HG03045 (cell line): ENCODE measurements around the gene JADE2.
A peak's percentile ranks its signal among the peaks of the same experiment; 100 is the strongest.

Source experiments
- ATAC-seq: cut with Tn5 transposase; IDR thresholded peaks from one replicate; pipeline ENCODE4 v1.9.1; 2021; ENCODE audit warnings: mild to moderate bottlenecking, moderate library complexity; ENCODE audit not compliant: unreplicated experiment

The JADE2 gene

DNA sequence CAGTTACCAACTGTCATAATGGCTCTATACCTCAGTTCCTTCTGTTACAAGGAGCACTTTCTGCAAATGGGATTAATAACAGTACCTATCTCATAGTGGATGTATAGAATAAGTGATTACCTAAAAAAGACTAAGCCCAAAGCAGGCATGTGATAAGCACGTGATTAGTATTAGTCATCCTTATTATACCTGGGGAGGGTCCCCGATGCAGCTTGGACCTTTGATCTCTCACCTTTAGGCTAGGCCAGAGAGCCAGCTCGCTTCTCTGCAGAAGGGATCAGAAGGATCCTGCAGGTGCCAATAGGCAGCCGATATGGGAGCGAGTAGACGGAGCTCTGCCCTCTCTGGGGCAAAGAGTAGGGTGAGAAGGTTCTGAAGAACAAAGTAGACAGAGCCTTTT is 4.0 kb downstream of the JADE2 start:
- no peak for ATAC-seq

DNA sequence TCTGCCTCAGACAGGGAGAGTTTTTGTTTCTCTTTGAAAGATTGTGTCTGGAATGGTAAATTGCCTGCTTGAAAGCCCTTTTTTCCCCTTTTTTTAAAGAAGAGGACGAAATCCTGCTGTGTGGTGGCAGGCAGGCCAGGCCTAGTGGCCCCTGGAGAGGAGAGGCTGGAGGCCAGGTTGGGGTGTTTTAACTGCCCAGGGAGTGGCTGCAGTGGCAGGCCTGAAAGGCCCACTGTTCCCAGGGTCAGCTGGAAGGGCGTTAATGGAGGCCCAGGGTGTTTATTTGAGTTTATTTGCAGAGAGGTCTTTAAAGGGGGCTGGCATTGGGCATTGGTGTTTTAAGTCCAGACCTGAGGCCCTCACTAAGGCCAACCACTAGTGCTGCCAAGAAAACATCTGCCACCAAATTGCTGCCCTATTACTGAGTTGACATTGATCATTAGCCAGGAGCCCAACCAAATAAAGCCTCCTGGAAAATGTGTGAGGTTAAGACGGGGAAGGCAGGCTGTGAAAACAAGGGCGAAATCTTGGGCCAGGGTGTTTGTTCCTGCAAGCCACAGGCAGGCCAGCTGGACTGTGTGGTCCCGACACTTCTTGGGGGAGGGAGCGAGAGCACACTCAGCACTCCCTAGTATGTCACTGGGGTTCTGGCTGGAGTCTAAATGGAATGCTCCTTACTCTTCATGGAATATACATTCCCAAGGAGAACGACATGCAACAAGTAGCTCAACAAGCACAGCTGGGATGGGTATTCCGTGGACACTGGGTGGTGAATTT is 5.0 kb downstream of the JADE2 start:
- no peak for ATAC-seq

- no peak for ATAC-seq
Measured at GRCh38 chr5:134533115-134533815, 7.8 kb downstream of the JADE2 start.

GRCh38 chr5:134534058-134534725 is 8.7 kb downstream of the JADE2 start:
- no peak for ATAC-seq

- no peak for ATAC-seq
Measured at GRCh38 chr5:134534726-134535110, 9.2 kb downstream of the JADE2 start.

DNA sequence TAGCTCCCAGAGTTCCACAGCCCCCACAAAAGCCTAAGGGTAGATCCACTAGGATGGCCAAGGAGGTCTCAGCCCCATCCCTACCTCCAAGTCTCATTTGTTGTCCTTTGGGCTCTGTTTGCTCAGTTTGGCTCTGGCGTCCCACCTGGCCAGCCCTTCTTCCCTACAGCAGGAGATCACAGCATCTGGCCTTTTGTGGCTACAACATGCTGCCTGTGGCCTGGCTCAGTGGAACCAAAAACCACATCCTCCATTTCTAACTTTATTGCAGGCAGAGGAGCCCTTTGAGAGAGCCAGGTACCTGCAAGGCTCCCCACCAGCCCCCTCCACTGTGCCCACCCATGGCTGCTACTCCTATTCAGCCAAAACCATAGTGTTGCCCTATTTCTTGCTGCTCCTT is 11.4 kb downstream of the JADE2 start:
- ATAC-seq = no peak

DNA sequence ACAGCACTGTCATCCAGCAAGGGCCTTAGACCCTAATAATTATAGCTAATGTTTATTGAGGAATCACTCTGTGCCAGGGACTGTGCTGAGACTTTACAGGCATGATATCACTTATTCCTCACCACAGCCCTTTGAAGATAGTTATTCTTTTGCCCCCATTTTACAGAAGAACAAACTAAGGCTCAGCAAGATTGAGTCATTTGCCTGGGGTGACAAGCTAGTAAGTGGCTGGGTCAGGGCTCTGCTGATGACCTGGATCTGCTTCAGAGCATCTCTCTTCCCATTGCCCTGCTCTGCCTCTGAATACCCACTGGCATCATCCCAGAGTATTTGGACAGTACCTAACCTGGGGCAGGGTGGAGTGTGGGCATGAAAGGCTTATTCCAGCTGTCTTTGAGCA is 11.8 kb downstream of the JADE2 start:
- no peak for ATAC-seq

DNA sequence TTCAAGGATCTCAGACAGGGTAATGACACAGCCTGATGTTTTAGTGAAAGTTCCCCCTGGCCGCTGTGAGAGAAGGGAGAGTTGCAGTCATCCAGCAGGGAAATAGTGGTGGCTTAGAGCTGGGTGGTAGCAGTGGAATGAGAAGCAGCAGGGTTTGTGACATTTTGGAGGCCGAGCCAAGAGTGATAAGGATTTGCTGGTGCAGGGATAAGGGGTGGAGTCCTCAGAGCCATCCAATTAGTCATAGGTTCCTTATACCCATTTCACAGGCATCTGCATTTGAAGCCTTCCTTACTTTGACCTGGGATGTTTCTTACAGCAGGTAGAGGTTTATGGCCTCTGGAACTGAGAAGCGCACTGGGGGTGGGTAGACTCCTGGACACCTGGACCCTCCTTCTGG is 12.8 kb downstream of the JADE2 start:
- ATAC-seq = no peak

DNA sequence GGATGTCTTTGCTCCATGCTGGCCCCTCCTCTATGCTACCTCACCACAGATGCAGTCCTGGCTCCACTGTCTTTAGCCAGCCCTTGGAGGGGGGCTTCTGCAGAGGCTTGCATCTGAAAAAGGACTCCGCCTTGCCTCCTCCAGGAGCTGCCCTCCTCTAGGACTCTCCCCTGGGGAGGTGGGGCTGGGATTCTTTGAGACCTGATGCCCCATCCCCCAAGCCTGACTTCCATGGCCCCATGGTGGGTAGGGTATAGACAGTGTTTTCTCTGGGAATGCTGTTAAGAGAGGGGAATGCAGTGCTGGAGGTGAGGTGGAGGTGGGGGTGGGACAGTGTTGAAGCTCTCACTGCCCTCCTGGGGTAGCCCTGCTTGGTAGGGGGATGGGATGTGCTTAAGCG is 14.3 kb downstream of the JADE2 start:
- no peak for ATAC-seq

DNA sequence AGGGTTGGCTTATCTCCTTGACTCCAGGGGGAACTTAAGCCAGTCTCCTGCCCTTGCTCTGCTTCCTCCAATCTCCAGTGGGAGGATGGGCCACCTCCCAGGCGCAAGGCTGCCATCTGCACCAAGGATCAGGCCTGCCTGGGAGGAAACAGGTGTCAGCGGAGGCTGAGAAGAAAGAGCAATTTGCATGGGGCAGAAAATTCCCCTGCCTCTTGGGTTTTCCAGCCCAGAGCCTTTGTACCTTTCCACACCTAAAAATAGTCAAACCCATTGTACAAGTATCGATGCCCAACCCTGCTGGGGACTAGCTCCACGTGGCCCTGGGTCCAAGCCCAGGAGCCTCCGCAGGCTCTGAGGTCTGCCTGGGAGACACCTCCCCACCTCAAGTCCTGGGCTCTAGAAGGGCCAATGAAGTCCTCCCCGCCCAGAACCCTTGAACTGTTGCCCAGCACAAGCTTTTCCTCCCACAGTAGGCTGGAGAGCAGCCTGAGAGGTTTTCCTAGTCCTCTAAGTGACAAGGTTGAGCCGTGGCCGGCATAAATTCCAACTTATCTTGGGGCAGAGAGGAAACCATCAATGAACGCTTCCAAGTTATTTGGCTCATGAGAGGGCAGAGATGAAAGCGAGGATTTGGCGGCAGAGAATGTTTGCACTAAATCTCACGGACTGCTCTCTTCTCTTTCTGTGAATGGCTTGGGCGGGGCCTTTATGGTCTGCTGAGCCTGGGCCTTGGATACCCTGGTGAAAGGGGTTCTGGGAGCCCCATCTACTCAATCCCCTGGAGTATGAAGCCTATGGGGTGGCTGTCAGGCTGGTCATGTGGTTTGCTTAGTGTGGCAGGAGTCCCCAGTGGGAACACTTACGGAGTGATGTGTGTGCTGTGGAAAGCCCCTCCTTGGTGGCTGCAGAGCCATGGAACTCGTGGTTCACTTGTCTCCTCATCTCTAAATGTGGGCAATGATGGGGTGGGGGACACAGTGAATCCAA is 15.6 kb downstream of the JADE2 start:
- ATAC-seq = peak; percentile 29

DNA sequence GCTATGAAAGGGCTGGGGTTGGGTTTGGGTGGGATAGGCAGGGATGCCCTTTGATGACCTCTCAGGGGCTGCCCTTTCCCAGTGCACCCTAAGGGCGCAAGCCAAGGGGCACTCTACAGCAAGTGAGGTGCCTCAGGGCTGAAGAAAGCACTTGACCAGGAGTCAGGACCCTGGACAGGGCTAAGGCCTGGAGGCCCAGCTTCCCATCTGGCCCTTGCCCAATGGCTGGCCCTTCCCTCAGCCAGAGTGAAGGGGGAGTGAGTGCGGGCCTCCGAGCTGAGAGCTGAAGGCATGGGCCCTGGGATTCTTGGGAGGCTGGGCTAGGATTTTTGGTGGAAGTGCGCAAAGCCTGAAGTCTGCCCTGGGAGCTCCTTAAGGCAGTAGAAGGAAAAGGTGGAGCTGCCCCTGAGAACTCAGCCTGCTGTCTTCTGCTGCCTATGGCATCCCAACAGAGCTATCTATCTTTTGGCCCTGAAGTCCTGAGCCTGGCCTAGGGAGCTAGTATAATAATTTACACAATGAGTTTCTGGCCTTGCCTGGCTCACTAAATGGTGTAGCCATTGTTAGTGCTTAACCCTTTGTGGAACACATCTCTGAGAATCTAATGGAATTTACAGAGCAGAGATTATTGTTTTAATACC is 16.4 kb downstream of the JADE2 start:
- ATAC-seq = no peak

DNA sequence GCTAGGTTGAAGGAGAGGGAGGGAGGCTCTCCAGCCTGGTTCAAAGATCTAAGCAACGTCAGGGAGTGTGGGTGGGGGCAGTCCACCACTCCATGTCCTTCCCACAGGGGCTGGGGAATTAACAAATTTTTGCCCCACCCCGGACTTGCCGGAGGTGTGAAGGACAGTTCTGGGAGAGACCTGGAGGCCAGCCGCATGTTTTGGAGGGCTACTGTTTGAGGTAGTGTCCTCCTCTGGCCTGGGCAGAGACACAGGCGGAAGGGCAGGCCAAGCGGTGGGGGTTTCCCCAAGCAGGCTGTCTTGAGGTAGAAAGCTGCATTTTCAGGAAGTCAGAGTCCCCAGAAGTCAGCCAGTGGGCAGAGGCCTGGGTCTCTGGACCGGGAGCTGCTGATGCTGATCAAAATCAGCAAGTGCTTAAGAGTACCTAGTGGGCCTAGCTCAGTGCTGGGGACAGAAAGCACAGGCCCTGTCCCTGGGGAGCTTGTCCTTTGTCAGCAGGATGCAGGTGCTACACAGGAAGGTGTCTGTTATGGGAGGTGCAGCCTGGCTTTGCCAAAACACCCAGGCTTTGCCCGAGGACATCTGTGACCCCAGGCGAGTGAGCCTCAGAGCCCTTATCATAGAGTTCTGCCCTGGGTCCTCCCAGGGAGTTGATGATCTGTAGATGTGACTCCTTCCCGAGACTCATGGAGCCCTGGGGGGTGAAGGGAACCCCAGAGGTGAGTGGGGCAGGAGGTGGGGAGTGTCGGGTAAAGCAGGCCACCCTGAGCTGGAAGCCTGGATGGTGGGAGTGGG is 18.5 kb downstream of the JADE2 start:
- ATAC-seq = peak; percentile 50

DNA sequence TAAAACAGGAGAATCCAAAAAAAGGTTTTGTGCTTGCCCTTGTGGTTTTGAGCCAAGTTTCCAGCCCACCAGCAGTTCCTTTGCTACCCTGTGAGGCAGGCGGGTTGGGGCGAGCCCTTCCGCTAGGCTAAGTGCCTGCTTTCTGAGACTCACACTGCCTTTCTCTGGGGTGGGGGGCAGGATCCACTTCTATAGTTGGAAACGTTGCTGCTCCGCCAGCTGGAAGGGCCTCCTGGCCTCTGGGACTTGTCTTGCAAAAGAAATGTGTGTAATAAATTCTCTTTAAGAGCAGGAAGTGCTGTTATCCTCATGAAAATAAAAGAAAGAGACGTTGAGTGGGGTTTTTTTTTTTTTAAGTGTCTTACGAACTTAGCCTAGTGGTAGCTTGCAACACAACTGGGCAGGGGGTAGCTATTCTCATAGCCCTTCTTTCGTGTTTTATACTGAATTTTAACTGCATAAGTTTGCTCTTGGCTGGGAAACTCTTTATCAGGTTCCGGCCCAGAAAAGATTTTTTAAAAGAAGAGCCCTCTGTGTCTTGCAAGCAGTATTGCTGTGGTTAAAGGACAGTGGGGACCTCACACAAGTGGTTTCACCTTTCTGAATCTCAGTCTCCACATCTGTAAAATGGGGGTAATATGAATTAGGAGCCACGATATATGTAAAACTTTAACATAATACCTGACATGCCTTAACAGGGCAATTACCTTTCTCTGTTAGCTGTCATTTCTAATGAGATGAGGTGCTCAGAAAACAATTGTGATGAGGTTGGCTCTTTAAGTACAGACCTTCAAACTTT is 19.8 kb downstream of the JADE2 start:
- ATAC-seq = no peak

DNA sequence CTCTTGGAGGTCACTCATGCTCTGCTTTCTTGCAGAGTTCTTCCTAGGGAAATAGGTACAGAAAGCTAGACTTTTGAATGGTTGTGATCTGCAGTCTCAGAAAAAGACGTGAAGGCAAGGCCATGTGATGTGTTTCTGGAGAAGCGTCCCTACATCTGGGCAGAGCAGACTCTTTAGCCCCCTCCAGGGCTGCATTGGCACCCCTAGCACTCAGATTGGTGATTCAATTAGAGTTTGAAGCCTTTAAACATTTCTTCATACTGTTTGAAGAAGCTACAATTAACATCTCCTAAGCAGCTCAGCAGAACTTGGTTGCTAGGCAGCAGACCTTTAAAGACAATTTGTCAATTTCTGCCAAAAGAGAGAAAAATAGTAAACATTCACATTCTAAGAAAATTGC is 21.6 kb downstream of the JADE2 start:
- no peak for ATAC-seq

- no peak for ATAC-seq
Measured at GRCh38 chr5:134547579-134547978, 22.1 kb downstream of the JADE2 start.

GRCh38 chr5:134547999-134548658 is 22.7 kb downstream of the JADE2 start:
- no peak for ATAC-seq

DNA sequence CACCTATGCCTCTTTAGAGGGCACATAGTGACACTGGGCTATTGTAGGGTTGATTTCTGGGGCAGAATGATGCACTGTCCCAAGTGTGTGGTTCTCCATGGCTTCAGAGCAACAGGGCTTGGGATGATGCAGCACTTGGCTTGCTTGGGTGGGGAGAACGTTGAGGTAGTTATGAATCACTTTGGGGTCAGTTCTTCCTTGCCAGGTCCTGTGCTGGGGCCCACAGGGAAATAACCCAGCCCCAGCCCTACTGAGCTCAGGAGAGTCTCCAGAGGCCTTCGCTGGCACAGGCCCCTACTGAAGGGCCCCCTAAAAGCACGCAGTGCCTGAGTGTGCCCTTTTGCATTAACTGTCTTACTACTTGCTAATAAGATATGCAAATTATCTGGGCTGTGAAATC is 24.2 kb downstream of the JADE2 start:
- no peak for ATAC-seq
